GM21367 (cell line): ENCODE data around the gene STIMATE.

Experiments used
- ATAC-seq: cut with Tn5 transposase; IDR thresholded peaks from one replicate; pipeline ENCODE4 v1.9.1; 2021; ENCODE audit not compliant: unreplicated experiment

Gene STIMATE

DNA sequence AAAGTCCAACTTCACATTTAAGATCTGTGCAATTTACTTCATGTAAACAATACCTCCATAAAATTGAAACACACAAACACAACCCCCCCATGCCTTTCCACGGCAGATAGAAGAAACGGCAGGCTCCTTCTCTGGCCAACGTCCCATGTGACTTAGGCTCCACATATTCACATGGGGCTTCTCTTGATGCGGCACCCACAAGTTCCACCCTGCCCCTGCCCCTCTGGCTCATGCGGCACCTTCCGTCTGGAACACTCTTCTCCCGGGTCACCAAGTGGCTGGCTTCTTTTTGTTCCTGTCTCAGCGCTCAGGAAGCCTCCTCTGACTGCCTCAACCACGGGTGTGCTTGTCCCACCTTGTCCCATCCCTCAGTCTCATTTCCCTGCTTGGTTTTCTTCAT is 25.6 kb downstream of the STIMATE start:
- no peak for ATAC-seq

DNA sequence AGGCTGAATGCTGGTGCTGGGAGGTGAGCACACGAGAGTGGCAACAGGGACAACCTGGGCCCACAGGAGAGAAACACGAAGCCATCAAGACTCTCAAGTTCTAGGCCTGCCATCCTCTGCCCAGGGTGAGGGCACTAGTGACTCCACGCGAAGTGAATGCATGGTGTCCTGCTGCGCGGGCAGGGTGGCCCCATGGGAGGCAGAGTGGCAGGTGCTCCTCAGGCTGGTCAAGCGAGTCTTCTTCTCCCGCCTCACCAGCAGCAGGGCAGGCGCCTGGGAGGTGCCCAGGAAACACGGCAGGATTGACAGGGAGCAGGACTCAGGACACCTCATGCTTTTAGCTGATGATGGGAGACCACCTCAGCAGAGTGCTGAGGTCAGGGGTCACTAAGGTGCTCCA is 26.9 kb downstream of the STIMATE start:
- ATAC-seq, result no peak

DNA sequence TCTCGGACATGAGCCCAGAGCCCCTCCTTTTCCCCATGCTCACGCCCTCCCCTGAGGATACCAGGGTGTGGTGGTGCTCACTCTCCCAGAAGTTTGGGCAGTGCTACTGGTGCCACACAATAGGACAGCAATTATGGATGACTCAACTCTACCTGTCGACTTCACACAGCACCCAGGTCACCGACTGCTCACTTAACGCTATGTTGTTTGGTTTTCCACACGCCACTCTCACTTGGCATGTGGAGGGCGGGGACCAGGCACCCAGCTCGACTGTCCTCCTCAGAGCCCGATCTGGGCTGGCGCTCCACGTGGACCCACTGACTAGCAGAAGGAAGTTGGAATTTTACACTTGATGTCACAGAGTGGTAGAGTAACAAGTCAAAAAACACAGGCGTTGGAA is 30.9 kb downstream of the STIMATE start:
- ATAC-seq, result no peak

DNA sequence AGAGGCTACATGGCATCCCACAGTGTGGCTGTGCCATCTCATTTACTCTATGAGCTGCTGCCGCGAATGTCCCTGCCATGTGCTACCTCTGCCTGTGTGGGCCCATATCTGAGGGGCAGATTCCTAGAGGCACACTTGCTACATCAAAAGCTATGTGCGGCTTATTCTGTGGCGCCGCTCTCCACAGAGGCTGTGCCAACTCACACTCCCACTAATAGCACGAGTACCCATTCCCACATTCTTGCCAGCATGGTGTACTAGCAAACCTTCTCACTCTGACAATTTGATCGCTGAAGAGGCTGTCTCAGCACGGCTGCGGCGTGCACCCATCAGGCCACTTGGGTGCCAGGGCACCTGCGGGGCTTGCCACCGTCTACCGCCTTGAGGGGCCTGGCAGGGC is 31.4 kb downstream of the STIMATE start:
- ATAC-seq, result no peak

DNA sequence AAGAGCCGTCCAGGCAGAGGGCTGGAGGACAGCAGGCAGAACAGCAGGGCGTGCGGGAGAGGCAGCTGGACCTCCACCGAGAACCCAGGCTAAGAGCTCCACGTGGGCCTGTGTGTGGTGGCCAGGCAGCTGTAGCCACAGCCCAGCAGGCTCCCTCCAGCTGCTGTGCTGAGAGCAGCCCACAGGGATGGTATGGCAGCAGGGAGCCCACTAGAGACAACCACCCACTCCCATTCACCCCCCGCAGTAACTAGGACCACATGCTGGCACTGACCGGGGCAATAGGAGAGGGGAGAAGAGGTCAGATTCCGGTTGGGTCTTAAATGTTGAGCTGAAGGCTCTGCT is 37.0 kb downstream of the STIMATE start:
- ATAC-seq, result no peak

DNA sequence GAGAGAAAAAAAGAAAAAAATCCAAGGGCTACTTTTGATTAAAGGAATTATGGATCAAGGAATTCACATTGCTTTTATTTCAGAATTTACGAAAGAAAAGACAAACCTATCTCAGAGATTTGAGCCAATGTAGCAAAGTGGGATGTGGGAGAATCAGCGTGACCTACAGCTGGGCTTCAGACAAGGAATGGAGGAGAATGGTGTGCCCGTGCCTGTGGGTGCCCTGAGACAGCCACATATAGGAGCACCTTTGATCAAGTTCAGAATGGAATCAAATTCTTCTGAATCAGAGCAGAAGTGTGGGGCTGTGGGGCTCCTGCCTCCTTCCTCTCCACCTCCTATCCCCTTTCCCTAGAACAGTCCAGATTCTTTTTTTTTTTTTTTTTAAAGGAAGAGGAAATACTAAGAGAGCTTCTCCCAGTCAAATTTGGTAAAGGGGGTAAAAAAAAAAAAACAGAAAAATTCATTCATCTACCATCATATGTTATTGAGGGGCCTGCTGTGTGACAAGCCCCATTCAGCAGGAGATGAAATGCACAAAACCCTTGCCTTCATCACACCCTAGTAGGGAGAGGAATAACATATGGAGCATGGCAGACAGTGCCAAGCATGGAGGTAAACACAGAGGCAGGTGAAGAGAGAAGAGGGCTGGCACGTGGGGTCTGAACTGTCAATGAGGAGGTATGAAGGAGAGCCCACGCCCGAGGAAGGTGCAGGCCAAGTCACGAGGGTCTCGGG is 37.5 kb downstream of the STIMATE start:
- no peak for ATAC-seq

DNA sequence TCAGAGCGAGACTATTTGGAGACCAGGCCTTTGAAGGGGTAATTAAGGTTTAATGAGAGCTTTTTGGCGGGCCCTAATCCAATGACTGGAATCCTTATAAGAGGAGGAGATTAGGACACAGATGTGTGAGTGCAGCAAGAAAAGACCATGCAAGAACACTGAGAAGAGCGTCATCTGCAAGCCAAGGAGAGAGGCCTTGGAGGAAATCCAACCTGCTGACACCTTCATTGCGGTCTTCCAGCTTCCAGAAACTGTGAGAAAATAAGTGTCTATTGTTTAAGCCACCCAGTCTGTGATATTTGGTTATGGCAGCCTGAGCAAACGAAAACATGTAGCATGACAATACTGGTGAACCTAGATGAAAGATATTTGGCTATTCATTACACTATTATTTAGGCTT is 39.5 kb downstream of the STIMATE start:
- no peak for ATAC-seq

DNA sequence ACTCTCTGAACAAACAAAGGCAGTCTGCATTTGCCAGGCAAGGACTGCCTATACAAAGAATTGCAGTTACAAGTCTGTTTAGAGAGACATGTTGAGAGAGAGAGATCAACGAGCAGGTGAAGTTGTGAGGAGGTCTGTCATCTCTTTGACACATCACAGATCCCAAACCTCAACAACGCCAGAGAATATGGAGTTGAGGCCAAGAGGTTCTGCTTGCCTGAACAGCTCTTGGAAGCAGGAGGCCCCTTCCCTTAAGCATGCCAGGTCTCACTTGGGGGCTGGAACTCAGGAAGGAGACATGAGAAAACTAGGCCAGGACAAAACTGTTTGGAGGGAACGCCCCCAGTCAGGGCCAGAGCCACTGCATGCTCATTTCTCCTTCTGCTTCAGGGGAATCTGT is 40.2 kb downstream of the STIMATE start:
- ATAC-seq, result no peak

DNA sequence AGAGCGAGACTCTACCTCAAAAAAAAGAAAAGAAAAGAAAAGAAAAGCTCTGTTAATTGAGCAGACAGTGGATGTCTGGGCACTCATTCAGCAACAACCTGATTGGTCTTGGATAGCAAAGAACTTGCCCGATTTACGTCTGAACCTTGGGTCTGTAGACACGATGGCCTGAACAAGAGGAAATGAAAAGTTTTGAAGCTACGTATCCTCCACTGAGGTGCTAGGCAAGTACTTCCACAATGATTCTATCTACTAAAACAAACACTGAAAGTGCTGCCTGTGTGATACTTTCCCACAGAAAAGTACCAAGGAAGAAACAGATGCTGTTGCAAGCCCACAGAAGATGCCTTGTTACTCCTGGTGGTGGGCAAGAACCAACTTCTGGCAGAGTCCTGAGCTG is 40.7 kb downstream of the STIMATE start:
- no peak for ATAC-seq

DNA sequence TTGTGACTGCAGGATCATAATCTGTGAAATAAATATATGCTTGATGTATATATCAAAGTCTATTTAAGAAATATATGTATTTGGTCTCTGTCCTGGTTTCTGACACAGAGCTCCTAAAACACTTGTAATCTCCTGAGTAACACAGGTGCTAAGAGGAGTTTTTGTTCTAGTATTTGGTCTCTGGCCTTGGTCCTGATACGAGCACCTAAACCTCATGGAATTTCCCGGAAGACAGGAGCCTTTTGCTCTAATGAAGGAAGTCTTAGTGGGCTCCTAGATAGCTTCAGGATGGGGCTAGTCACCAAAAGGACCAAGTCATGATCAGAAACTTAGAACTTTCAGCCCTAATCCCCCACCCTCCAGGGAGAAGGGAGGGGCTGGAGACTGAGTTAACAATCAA is 43.3 kb downstream of the STIMATE start:
- no peak for ATAC-seq

DNA sequence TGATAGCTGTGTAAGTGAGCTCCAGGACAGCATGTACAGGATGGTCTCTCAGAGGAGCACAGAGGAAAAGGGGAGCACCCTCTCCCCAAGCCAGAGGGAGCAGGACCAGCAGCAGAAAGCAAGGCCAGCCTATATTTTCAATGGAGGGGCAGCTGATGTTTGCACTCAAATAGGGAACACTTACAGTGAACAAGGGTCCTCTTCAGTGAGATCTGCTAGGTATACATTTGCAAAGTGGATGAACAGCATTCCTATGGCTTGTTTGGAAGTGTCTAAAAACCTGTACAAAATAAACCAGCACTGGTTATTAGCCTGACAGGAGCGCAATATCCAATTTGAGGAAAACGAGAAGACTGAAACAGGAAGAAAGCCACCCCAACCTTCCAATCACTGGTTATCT is 44.9 kb downstream of the STIMATE start:
- no peak for ATAC-seq

DNA sequence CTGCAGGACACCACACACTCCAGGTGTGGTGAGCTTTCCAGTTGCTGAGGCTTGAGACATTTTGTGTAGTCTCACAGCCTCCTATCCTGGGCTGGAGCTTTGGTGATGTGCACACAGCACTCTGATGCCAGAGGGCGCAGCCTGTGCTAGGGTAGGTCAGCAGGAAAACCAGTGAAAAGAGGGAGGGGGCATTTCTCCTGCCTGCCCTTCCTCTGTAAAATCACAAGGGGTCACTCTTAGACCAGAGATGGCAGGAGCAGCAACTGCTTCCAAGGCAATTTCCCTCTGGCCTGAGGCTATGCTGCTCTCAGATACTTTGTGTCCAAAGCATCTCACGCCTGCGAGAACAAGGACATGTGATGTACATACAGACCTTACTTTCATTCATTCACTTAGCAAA is 46.0 kb downstream of the STIMATE start:
- no peak for ATAC-seq

DNA sequence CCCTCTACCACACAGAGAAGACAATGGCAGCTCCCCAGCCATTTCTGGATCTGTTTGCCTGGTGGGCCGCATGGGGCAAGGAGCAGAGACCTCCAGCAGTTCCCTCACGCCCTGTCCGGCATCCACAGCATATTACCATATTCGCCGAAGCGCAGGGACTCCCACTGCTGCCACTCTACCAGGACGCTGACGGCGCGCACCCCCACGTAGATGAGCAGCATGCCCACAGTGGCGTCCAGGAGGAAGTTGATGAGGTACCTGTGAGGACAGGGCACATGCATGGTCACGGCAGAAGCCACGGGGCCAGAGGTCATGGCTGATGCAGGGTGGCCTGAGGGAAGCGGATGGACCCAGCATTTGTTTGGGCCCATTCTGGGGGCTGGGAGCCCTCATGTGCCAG is 47.7 kb downstream of the STIMATE start:
- no peak for ATAC-seq

DNA sequence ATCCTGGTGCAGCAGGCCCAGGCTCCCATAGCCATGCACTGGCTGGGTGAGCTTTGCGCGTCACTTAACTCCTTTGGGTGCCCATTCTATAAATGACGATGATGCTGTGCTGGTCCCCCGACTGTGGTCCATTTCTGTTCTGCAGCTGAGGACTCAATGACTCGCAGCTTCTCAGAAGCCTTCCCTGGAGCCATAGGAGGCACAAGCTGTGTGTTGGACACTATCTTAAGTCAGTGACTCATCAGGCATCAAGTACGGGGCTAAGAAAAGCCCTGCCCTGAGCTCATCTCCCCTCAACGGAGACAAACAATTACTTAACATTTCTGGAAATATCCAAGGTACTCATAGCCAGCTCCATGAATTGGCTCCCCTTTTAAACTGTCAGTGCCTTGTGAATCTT is 48.7 kb downstream of the STIMATE start:
- ATAC-seq, result no peak

DNA sequence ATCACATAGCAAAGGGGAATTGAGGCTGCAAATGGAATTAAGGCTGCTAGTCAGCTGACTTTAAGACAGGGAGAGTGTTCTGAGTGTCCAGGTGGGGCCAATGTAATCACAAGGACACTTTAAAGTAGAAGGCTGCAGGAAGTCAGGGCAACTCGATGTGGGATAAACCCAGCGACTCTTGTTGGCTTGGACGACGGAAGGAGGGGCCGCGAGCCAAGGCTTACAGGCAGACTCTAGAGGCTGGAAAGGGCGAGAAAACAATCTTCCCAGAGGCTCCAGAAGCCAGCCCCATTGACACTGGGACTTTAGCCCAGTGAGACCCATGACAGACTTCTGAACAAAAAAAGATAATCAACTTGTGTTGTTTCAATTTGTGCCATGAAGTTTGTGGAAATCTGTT is 49.6 kb downstream of the STIMATE start:
- no peak for ATAC-seq

DNA sequence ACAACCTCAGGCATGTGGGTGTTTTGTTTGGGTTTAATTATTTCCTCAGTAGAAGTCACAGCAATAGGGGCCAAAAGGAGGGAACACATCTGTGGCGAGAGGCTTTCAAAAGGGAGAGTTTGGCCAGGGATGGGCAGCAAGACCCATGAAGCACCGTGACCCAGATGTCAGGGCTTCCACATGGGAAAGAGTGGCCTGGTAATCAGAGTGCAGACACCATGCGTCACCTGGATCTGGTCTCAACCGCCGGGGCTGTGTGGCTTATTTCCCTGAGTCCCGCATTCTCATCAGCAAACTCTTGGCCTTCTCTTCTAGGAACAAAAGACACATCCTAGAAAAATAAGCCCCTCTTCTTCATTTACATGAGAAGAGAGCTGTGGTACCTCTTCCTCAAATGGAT is 50.1 kb downstream of the STIMATE start:
- no peak for ATAC-seq

DNA sequence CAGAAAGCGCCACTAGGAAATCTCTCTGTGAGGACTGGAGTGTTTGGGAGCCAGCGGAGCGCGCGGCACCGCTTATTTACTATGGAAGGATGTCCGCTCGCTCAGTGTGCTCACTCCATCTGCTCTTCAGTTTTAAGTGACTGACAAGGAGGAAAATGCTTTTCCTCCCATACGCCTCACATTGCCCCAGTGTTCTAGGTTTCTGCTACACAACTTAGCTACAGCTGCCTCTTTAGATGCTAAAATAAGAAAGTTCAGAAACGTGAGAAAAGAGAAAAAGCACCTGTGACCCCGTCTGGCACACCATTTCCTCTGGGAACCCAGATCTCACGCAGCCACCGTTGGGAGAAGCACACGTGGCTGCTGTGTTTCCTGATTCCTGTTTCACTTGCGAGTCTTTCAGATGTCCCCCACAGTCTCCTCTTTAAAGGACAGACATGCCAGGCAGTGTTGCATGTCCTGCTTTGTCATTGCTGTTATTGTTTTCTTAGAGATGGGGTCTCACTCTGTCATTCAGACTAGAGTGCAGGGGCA is 50.8 kb downstream of the STIMATE start:
- ATAC-seq, result no peak

DNA sequence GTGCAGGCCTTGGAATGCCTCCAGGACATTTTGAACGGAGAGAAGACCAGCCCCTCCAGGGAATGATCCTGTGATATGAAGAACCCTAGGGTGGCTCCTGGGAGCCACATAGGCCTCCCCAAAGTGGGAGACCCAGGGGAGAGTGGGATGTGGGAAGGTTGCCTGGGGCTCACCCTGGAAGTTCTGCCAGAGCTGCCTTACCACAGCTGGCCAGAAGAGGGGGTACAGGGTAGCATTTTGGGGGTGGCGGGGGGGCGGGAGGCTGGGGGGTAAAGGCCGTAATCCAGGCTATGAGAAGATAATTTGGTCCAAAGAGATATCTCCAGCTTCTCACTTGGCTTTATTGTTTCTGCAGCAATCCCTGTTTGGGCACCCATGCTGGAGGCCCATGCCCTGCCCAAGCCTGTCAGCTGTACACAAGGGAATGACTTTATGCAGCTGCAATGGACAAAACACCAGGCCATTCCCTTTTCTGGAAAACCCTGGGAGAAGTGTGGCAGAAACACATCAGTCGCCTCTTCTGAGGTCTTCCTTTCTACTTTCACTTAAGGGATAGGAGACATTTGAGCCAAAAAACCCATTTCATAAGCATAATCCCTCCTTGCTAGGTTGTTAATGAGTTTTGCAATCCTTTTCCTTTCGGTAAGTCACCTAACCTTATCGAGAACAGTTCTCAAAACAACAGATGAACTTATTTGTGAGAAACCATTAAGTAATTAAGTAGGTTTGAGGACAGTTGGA is 51.5 kb downstream of the STIMATE start:
- ATAC-seq, result no peak

DNA sequence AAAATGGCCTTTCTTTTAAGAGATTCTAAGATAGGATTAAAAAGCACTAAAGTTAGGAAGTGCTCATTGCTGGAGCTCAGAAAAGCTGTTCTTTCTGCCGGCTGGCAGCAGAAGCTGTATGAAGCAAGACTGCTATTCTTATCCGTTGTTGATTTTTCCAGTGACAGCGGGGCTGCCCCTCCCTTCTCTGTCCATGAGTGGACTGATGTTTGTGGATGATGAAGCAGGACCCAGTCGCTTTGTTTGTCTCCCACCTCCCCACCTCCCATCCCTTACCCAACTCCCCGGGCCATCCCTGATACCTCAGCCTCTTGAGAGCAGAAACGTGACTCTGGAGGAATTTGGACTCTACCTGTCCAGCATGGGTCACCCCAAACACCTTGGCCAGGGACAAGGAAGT is 52.2 kb downstream of the STIMATE start:
- ATAC-seq, result no peak

DNA sequence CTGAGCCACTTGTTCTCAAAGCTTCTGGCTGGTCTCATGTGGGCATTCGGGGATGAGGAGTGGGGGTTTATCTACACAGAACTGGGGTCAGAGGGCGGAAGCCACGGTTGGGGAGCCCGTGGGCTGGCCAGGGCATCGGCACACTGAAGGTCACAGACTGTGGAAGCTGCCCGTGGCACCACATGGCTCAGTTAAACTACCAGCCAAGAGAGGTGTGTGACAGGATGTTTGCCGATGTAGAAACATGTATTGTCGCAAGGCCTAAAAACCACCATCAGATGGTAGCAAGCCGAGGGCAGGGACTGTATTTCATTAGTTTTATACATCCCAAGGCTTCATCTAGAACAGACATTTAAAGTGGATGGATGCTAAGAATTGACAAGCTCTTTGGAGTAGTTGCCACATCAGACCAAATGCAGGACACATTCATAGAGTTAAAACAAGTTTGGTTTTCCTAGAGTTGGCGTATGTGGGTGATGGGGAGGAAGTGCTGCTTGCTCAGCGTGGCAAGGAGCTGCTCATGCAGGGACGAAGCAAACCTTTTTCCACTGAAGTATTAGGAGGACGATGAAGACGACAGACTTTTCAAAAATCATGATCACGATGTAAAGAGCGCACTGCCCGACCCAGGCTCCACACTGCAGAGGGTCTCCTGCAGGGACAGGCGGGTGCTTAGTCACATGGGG is 52.9 kb downstream of the STIMATE start:
- ATAC-seq, result no peak

DNA sequence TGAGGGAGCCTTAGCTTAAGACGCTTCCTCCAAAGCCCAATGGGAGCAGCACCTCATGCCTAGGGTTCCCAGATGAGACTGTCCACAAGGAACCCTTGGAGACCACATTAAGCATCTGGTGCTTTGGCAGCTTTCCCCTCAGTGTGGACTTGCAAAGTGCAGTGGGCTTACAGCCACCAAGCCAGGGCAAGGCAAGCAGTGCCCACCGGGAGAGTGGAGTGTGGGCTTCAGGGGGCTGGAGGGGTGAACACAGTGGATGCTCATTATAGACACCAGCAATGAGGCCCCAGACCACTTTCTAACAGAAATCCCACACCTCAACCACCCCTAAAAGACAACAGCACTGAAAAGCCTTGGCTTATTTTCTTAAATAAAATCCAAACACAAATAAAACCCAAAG is 53.5 kb downstream of the STIMATE start:
- ATAC-seq, result no peak
